NB4 (cell line): Measurements from ENCODE around the gene ARRDC4.

Experiments used
- CTCF ChIP-seq: IDR thresholded peaks from one replicate; pipeline ENCODE4 v1.5.1; 2012; ENCODE audit warnings: low read depth, low read length
- MAX ChIP-seq: IDR thresholded peaks from 2 replicates; pipeline ENCODE4 v1.6.1; 2011; ENCODE audit warnings: low read depth, low read length
- POLR2A ChIP-seq: IDR thresholded peaks from 2 replicates; pipeline ENCODE4 v1.6.1; 2011; ENCODE audit warnings: mild to moderate bottlenecking; ENCODE audit not compliant: insufficient read length; ENCODE audit errors: extremely low read depth

GRCh38 chr15:97993310-97993738, 32.8 kb downstream of the ARRDC4 start:
- TF ChIP-seq POLR2A (no peak), MAX (no peak), CTCF (no peak)
